ENCODE measurements around the gene SPECC1L. TPM values are rescaled to one million over a fixed set of nuclear protein-coding genes. Genes with fewer than 3 reads are reported as not detected.

Gene SPECC1L
- total and polyA plus RNA-seq, 2 of the 8 experiments (the other 6 are each of a cell fraction or from before 2014, with no cell fraction given), result 15.7 to 61.6 TPM

- Histone ChIP-seq H2BK20ac (ENCODE audit: low read length) (no peak overlapping the region), H4K20me1 (replicated peaks in 1 of 2; ENCODE audit: control insufficient read depth in 1 of 2, insufficient read depth in 2 of 2, low read length in 2 of 2) (peaks cover 3 to 4% of the 10 kb centered on the region in 2 experiments), H2BK120ac (replicated peaks; ENCODE audit: low read depth, low read length) (no peak overlapping the region), H3K4me2 (ENCODE audit: insufficient read depth in 1 of 2, low read depth in 2 of 2, low read length in 2 of 2) (no peak overlapping the region), H3K9me3 (ENCODE audit: insufficient read depth in 2 of 2, low read depth in 1 of 2, low read length in 1 of 2) (peaks cover 5 to 6% of the 10 kb centered on the region in 2 experiments), H2AFZ (ENCODE audit: low read length) (no peak overlapping the region), H3K23me2 (ENCODE audit: low read depth, low read length) (no peaks in the 10 kb centered on the region), H3K4me3 (ENCODE audit: extremely low read depth in 1 of 4, insufficient read depth in 2 of 4, low read depth in 3 of 4, low read length in 4 of 4) (no peak overlapping the region), H2BK12ac (ENCODE audit: low read depth, low read length) (no peak overlapping the region), H3K27me3 (replicated peaks in 1 of 4; ENCODE audit: control insufficient read depth in 3 of 4, extremely low read depth in 1 of 4, insufficient read depth in 3 of 4, low read length in 3 of 4) (no peaks in the 10 kb centered on the region), H3K4me1 (replicated peaks in 1 of 4; ENCODE audit: control insufficient read depth in 3 of 4, insufficient read depth in 4 of 4, low read length in 3 of 4) (no peaks in the 10 kb centered on the region), H2BK5ac (ENCODE audit: low read depth, low read length) (no peak overlapping the region), H3K79me2 (ENCODE audit: control insufficient read depth in 1 of 2, insufficient read depth in 2 of 2, low read length in 2 of 2) (peaks cover 0 to 9% of the 10 kb centered on the region in 2 experiments; a peak in 1 of 4 replicates), H4K5ac (ENCODE audit: insufficient read length, low read depth, low read length) (no peak overlapping the region), H2BK15ac (ENCODE audit: low read length) (no peak overlapping the region), H4K8ac (ENCODE audit: extremely low read depth, insufficient read depth, low read length) (no peak overlapping the region), H3K23ac (ENCODE audit: insufficient read length) (no peak overlapping the region), H3K4ac (replicated peaks; ENCODE audit: insufficient read length, low read depth, low read length) (no peak overlapping the region), H3K9ac (replicated peaks in 1 of 4; ENCODE audit: extremely low read depth in 1 of 4, low read depth in 3 of 4, low read length in 3 of 4) (no peak overlapping the region), H4K91ac (replicated peaks; ENCODE audit: insufficient read length, low read length) (no peak overlapping the region), H2AK5ac (ENCODE audit: low read depth, low read length) (no peak overlapping the region), H3K27ac (ENCODE audit: low read depth, low read length) (no peak overlapping the region), H3K14ac (ENCODE audit: insufficient read length) (no peak overlapping the region), H3K18ac (ENCODE audit: extremely low read depth, low read length) (no peak overlapping the region), H3K79me1 (ENCODE audit: low read depth, low read length) (no peaks in the 10 kb centered on the region), H3K56ac (replicated peaks; ENCODE audit: insufficient read length, low read depth, low read length) (no peak overlapping the region), H3K36me3 (ENCODE audit: control insufficient read depth in 2 of 4, insufficient read depth in 4 of 4, low read length in 3 of 4) (peaks cover 14 to 51% (median 24%) of the 10 kb centered on the region in 4 experiments; a peak in 7 of 8 replicates)
- TF ChIP-seq POLR2AphosphoS5 (IDR thresholded peaks at IDR 0.05; ENCODE audit: low read depth, low read length) (no peak), CHD2 (IDR thresholded peaks at IDR 0.05; ENCODE audit: low read length) (no peak), SAP30 (IDR thresholded peaks at IDR 0.05; ENCODE audit: insufficient read depth, insufficient replicate concordance, low read length) (no peak), EZH2 (IDR thresholded peaks at IDR 0.05; ENCODE audit: low read depth, low read length, severe bottlenecking) (no peak), POU5F1 (IDR thresholded peaks at IDR 0.05; ENCODE audit: low read depth, low read length) (no peak), BRCA1 (IDR thresholded peaks at IDR 0.05; ENCODE audit: low read depth, low read length) (no peak), E2F6 (IDR thresholded peaks at IDR 0.05) (no peak), EP300 (IDR thresholded peaks at IDR 0.05; ENCODE audit: borderline replicate concordance in 1 of 2, low read depth in 2 of 2, low read length in 2 of 2) (no peak), CEBPB (IDR thresholded peaks at IDR 0.05; ENCODE audit: low read depth, low read length) (no peak), SP4 (IDR thresholded peaks at IDR 0.05; ENCODE audit: low read length) (no peak), YY1 (IDR thresholded peaks at IDR 0.05; ENCODE audit: low read depth, low read length) (no peak), KDM5A (IDR thresholded peaks at IDR 0.05; ENCODE audit: low read length) (no peak), SP1 (IDR thresholded peaks at IDR 0.05; ENCODE audit: low read depth, low read length) (no peak), RAD21 (IDR thresholded peaks at IDR 0.05 in 1 of 2, conservative IDR thresholded peaks at IDR 0.05 in 1 of 2; ENCODE audit: low read depth in 2 of 2, low read length in 2 of 2) (no peak), ZNF274 (IDR thresholded peaks at IDR 0.05; ENCODE audit: borderline replicate concordance, extremely low read depth, low read length) (no peak)
- CTCF ChIA-PET (ENCODE audit: partially characterized antibody), result no interaction called here
- 88% methylated on average over 3 of the region's 3 CpGs; no CpG with 5 or more reads in 1 of the 2 experiments for WGBS, 2 experiments (ENCODE audit: extremely low coverage in 1 of 2, insufficient coverage in 1 of 2, insufficient read length in 1 of 2, insufficient replicate concordance in 2 of 2, low coverage in 1 of 2, low lambda C conversion rate in 2 of 2, missing lambda C conversion rate in 1 of 2)
- POLR2A ChIA-PET (ENCODE audit: partially characterized antibody), result no interaction called here
- FAIRE-seq, result no peak
- DNase-seq (ENCODE audit: low read depth in 1 of 2, low spot score in 2 of 2), result no peak
These were observed 48.8 kb downstream of the SPECC1L start for GRCh38 chr22:24319451-24319850.
